HEK293T (cell line): Measurements from ENCODE around the gene SH3PXD2A.
"Not testable (repeated sequence)": the region's sequence is repeated elsewhere in the genome, so short reads cannot be mapped to it uniquely, and the experiment has no call there.

Experiments
- CTCF ChIA-PET: fragments of 350-600 bp; formaldehyde crosslinking; extraction: SDS; loops from one replicate; lab custom pipeline; 2021; ENCODE audit warnings: antibody characterized with exemption, inconsistent platforms; lab: Yijun Ruan, JAX
- POLR2A ChIA-PET: fragments of 350-600 bp; formaldehyde crosslinking; extraction: SDS; loops from one replicate; lab custom pipeline; 2020; ENCODE audit warnings: antibody characterized with exemption, inconsistent platforms; lab: Yijun Ruan, JAX
- DNase-seq: peaks from one replicate; pipeline ENCODE4 v3.0.0; 2012; ENCODE audit warnings: mixed read lengths; ENCODE audit errors: extremely low spot score
- ARNT ChIP-seq: fragments of 450-650 bp; IDR thresholded peaks from 2 replicates; pipeline ENCODE4 v1.6.1; 2017; ENCODE audit warnings: mild to moderate bottlenecking
- BHLHE40 ChIP-seq: fragments of 450-650 bp; IDR thresholded peaks from 2 replicates; pipeline ENCODE4 v1.6.1; 2016; ENCODE audit warnings: mild to moderate bottlenecking, moderate library complexity, borderline replicate concordance
- CTBP1 ChIP-seq: fragments of 450-650 bp; IDR thresholded peaks from 2 replicates; pipeline ENCODE4 v1.6.1; 2016; ENCODE audit warnings: borderline replicate concordance
- ELF4 ChIP-seq: fragments of 450-650 bp; IDR thresholded peaks from 2 replicates; pipeline ENCODE4 v1.6.1; 2017; ENCODE audit warnings: antibody characterized with exemption
- FOXA1 ChIP-seq: fragments of 450-650 bp; IDR thresholded peaks from 2 replicates; pipeline ENCODE4 v1.6.1; 2016; ENCODE audit warnings: mild to moderate bottlenecking
- FOXK2 ChIP-seq: fragments of 450-650 bp; IDR thresholded peaks from 2 replicates; pipeline ENCODE4 v1.6.1; 2016; ENCODE audit warnings: mild to moderate bottlenecking
- FOXM1 ChIP-seq: fragments of 450-650 bp; IDR thresholded peaks from 2 replicates; pipeline ENCODE4 v1.6.1; 2017; ENCODE audit warnings: mild to moderate bottlenecking, borderline replicate concordance
- HDGF ChIP-seq: fragments of 450-650 bp; IDR thresholded peaks from 2 replicates; pipeline ENCODE4 v1.6.1; 2017; ENCODE audit warnings: antibody characterized with exemption, borderline replicate concordance
- L3MBTL2 ChIP-seq: fragments of 450-650 bp; conservative IDR thresholded peaks from 2 replicates; pipeline ENCODE4 v1.6.1; 2016; ENCODE audit warnings: mild to moderate bottlenecking
- LEF1 ChIP-seq: fragments of 450-650 bp; IDR thresholded peaks from 2 replicates; pipeline ENCODE4 v1.6.1; 2017; ENCODE audit warnings: mild to moderate bottlenecking, borderline replicate concordance
- NFRKB ChIP-seq: fragments of 450-650 bp; IDR thresholded peaks from 2 replicates; pipeline ENCODE4 v1.6.1; 2016; ENCODE audit warnings: mild to moderate bottlenecking, moderate library complexity
- PKNOX1 ChIP-seq: fragments of 450-650 bp; IDR thresholded peaks from 2 replicates; pipeline ENCODE4 v1.6.1; 2016
- SP1 ChIP-seq: fragments of 450-650 bp; IDR thresholded peaks from 2 replicates; pipeline ENCODE4 v1.6.1; 2017
- SUZ12 ChIP-seq: fragments of 450-650 bp; IDR thresholded peaks from 2 replicates; pipeline ENCODE4 v1.6.1; 2016; ENCODE audit warnings: mild to moderate bottlenecking
- TARDBP ChIP-seq: fragments of 450-650 bp; IDR thresholded peaks from 2 replicates; pipeline ENCODE4 v1.6.1; 2016
- ZNF384 ChIP-seq: fragments of 450-650 bp; IDR thresholded peaks from 2 replicates; pipeline ENCODE4 v1.6.1; 2016

The SH3PXD2A gene

GRCh38 chr10:103845972-103846371 lies 9.4 kb downstream of the SH3PXD2A start:
- TF ChIP-seq BHLHE40 (no peak), LEF1 (no peak), ZNF384 (no peak)
- no peak for DNase-seq

GRCh38 chr10:103845346-103845745 lies 10.0 kb downstream of the SH3PXD2A start:
- CTCF ChIA-PET, POLR2A ChIA-PET, DNase-seq: not testable (repeated sequence)

More at GRCh38 chr10:103845972-103846371, 9.4 kb downstream of the SH3PXD2A start:
- CTCF ChIA-PET: no interaction called here
- POLR2A ChIA-PET: no interaction called here

- TF ChIP-seq HDGF (no peak), FOXK2 (no peak), SUZ12 (no peak), BHLHE40 (no peak), CTBP1 (no peak), NFRKB (no peak)
- ChIA-PET CTCF (interaction anchor here (0.6 kb wide), 1 partner anchor 148 kb away, joined by 3 read pairs; no protein-coding TSS in a partner anchor), POLR2A (no interaction called here)
- no peak for DNase-seq
Measured at GRCh38 chr10:103843854-103844570, 11.4 kb downstream of the SH3PXD2A start.

GRCh38 chr10:103843045-103843444 lies 12.3 kb downstream of the SH3PXD2A start:
- TF ChIP-seq FOXA1: no peak
- no peak for DNase-seq
- CTCF ChIA-PET: interaction anchor here (0.6 kb wide), 1 partner anchor 1849 kb away, joined by 5 read pairs; no protein-coding TSS in a partner anchor
- POLR2A ChIA-PET: interaction anchor here (1.2 kb wide), 1 partner anchor 12 kb away, joined by 3 read pairs; the partner anchor contains the start of gene SH3PXD2A

- CTCF ChIA-PET: interaction anchor here (0.6 kb wide), 1 partner anchor 1850 kb away, joined by 5 read pairs; no protein-coding TSS in a partner anchor
- DNase-seq: no peak
- TF ChIP-seq ELF4: no peak
- TF ChIP-seq HDGF: no peak
- TF ChIP-seq L3MBTL2: no peak
- TF ChIP-seq LEF1: no peak
- TF ChIP-seq TARDBP: no peak
- TF ChIP-seq NFRKB: no peak
- TF ChIP-seq ARNT: no peak
- no peak for TF ChIP-seq PKNOX1
- no peak for TF ChIP-seq SUZ12
- TF ChIP-seq CTBP1: no peak
- TF ChIP-seq FOXM1: no peak
- TF ChIP-seq SP1: no peak
- POLR2A ChIA-PET: interaction anchor here (1.2 kb wide), 1 partner anchor 12 kb away, joined by 3 read pairs; the partner anchor contains the start of gene SH3PXD2A
Measured at GRCh38 chr10:103842605-103843004, 12.8 kb downstream of the SH3PXD2A start.

GRCh38 chr10:103841519-103841918 lies 13.9 kb downstream of the SH3PXD2A start:
- POLR2A ChIA-PET: no interaction called here
- TF ChIP-seq FOXK2: no peak
- no peak for TF ChIP-seq FOXM1
- TF ChIP-seq ARNT: no peak
- no peak for TF ChIP-seq ZNF384
- no peak for TF ChIP-seq SP1
- CTCF ChIA-PET: no interaction called here
- DNase-seq: no peak

GRCh38 chr10:103840740-103841070 lies 14.7 kb downstream of the SH3PXD2A start:
- CTCF ChIA-PET: interaction anchor here (2.3 kb wide), 1 partner anchor 8 kb away, joined by 8 read pairs; no protein-coding TSS in a partner anchor
- TF ChIP-seq FOXA1 (no peak), BHLHE40 (no peak), FOXM1 (no peak), ARNT (no peak), ZNF384 (no peak), L3MBTL2 (no peak), ELF4 (no peak), PKNOX1 (no peak), SUZ12 (no peak), FOXK2 (no peak), SP1 (no peak), TARDBP (no peak), HDGF (no peak), LEF1 (no peak), CTBP1 (no peak)
- DNase-seq: no peak
- POLR2A ChIA-PET: no interaction called here
